Measurements from ENCODE around the gene CMTR2.

CMTR2 gene

DNA sequence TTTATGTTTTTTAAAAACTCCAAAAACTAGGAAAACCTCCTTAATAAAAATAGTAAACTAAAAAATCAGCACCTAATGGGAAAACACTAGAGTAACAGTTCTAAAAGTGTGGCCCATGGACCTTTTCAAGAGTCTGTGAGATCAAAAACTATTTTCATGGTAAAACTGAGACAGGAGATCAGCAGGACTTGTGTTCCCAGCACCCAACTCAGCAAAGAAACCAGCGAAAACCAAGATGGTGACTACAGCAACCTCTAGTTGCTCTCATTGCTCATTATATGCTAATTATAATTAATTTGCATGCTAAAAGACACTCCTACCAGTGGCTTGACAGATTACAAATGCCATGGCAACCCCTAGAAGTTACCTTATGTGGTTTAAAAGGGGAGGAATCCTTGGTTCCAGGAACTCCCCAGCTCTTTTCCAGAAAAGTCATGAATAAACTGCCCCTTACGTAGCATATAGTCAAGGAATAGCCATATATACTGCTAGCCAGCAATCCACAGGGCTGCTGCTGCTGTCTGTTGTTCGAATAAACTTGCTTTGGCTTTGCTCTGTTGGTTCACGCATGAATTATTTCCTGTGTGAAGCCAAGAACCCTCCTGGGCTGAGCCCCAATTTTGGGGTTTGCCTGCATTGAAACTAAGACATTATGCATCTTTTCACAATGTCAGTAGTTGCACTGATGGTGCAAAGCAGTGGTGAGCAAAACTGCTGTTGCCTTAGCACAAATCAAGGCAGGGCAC, 12.4 kb downstream of the CMTR2 start:
- no peak for DNase-seq

DNA sequence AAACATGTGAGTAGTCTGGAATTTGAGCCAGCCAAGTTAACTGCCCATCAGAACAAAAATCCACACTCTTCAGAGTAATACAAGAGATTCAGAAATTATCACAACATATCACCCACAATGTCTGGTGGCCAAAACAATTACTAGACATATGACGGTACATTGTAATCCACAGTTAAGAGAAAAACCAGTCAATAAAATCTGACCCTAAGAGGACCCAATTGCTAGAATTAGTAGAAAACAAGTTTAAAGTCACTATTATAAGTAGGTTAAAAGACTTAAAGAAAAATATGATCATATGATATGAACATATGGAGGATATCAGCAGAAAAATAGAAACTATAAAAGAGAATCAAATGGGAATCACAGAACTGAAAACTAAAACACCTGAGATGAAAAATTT, 15.8 kb downstream of the CMTR2 start:
- no peak for DNase-seq

DNA sequence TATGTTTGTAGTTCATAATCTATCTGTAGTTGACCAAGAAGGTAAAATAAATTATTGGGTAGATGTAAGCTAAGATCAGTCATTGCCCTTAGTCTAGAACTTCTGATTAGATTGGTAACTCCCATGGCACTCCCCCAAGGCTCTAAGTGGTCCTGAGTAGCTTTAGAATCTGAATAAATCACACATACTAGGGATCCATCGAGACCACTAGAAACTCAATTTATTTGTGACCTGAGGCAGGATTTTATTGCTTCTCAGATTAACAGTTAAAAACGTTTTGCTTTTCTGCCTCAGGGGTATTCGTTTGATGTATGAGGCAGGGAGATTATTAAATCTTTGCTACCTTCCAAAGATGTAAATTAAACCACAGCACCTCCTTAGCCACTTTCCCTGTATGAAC, 24.9 kb downstream of the CMTR2 start:
- DNase-seq = no peak

DNA sequence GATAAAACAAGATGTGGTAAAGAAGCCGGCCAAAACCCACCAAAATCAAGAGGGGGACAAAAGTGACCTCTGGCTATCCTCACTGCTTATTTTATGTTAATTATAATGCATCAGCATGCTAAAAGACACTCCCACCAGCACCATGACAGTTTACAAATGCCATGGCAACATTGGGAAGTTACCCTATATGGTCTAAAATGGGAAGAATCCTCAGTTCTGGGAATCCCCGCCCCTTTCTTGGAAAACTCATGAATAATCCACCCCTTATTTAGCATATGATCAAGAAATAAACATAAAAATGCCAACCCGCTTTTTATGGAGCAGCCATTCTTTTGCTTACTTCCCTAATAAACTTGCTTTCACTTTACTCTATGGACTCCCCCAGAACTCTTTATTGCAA, 25.6 kb downstream of the CMTR2 start:
- no peak for DNase-seq

DNA sequence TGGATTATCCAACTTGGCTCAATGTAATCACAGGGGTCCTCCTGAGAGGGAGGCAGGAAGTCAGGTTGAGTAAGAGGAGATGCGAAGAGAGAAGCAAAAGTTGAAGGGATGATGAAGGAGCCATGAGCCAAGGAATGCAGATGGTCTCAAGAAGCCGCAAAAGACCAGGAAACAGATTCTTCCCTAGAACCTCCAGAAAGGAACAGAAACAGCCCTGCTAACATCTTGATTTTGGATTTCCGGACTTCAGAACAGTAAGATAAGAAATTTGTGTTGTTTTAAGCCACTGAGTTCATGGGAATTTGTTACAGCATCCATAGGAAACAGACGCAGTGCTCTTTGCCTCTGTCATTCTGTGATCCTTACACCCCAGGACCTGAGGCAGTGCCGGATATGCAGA, 26.8 kb downstream of the CMTR2 start:
- DNase-seq = no peak

DNA sequence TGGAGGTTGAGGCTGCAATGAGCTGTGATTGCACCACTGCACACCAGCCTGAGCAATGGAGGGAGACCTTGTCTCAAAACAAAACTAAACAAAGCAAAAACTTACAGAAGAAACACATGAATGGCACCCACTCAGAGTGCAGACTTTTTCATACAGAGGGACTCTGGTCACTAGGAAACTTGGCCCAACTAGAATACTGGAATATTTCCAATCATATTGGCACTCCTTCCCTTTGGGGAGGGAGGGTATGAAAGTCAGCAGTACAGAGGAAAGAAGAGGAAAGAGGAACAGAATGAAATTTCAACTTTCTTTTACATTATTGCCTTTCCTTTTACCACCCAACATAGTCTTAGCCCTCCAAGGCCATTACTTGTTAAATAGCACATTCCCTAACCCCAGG, 28.2 kb downstream of the CMTR2 start:
- DNase-seq = no peak

DNA sequence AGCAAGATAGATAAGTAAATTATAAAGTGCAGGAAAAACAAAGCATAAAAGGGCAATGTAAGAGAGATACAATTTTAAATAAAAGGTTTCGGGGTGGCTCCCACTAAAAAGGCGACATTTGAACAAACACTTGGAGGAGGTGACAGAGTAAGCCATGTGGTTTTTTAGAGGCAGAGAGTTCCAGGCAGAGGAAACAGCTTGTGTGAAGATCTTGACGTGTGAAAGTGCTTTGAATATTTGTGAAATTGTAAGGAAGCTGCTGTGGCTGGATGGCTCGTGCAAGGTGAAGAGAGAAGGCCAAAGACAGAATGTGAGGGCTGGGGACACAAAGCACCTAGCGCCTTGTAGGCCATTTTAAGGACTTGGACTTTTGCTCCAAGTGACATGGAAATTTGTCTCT, 30.1 kb downstream of the CMTR2 start:
- no peak for DNase-seq

DNA sequence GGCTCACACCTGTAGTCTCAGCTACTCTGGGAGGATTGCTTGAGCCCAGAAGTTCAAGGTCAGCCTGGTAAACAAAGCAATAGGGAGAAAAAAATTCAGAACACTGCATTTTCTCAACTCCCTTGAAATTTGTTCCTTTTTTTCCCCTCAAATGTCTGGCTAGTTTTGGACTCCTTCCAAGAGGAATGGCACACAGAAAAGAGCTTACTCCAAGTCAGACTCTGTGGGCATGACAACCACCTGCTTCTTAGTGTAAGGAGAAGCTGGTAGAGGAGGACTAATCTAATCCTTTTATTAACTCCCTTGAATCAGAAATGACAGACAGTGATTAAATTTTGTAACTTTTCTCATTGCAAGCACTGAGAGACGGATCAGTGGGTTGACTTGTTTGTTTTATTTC, 30.8 kb downstream of the CMTR2 start:
- DNase-seq = no peak

DNA sequence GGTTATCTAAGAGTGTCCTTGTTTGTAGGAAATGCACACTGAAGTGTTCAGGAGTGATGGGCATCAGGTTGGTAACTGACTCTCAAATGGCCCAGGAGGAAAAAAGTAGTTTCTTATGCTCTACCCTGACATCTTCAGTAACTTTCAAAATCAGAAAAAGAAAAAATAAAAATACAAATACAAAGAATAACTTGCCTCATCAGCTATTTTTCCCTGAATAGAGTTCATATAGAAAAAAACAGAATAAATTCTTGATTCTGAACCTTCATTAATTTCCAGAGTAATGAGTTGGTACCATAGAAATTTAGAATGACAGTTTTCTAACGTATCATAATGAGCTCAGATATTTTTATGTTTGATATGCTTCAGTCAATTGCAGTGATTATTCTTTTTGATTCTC, 31.4 kb downstream of the CMTR2 start:
- DNase-seq = no peak

DNA sequence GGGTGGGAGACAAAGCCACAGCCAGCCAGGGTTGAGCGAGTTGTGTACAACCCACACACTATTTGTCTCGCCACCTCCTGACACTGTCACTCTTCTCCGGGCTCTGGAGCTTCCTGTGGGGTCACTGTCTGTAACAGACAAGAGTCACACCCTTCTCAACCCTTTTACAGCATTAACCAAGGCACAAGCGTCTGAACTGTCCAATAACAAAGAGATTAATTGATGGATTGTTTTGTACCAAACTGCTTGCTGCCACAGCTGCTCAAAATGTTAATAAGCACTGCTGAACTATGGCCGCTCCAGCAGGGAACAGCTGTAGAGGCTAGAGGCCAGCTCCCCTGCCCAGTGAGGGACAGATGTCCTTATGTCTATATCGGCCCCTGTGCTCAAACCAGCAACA, 33.5 kb downstream of the CMTR2 start:
- DNase-seq = no peak

DNA sequence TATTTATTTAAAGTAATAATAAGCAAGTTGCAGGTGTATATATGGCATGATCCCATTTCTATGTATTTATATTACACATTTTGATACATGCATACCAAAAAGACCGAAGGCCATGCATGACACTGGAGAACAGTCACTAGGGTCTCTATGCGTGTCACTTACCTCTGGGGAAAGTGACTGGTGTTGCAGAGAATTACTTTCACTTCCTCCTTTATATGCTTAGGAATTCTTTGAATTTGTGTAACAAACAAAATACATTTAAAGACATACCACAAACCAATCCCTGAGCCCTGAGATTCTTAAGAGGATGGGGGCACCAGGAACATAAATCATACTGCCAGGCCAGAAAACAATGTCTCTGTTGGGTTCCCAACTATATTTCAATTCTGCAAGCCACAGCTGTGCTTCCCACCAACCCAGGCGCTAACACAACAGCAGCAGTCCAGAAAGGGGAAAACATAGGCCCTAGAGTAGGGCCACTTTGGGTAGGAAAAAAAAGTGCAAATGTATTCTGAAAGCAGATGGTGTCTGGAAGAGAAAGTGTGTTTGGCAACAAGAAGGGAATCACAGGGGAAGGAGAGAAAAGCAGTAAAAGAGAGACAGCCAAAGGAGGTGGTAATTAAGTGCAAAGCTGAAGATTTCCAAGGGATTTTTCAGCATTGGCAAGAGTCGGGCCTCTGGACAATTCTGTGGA, 34.2 kb downstream of the CMTR2 start:
- DNase-seq = no peak

DNA sequence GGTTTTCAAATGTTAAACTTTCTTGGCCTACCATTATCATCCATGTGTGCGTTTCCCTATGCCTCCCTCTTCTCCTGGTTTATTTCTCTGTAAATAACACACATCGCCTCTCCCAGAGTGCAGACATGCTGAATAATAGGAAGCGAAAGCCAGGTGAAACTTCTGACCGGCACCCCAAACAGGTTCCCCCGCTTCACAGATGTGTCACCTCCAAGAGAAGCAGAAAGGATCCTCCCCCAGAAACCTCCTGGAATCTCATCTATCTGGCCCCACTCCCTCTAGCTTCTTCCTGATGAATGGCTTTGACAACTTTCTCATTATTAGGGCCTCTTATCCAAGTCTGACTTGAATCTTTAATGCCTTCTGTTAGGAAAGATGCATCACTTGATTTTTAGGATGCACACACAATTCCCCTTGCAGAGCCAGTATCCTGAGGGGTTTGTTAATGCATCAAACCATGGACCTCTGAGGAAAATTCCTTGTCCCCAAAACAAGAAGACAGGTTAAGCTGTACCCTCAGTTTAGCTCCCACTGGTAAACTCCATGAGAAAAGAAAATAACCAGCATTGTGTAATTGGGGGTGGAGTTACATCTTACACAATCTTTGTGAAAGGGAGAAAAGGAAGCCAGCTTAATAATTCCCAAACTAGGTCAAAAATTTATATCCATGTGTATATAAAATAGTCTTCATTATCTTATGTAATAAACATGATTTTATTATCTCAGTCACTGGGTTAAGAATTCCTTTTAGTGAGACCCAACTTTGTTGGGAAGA, 38.6 kb downstream of the CMTR2 start:
- DNase-seq = no peak

DNA sequence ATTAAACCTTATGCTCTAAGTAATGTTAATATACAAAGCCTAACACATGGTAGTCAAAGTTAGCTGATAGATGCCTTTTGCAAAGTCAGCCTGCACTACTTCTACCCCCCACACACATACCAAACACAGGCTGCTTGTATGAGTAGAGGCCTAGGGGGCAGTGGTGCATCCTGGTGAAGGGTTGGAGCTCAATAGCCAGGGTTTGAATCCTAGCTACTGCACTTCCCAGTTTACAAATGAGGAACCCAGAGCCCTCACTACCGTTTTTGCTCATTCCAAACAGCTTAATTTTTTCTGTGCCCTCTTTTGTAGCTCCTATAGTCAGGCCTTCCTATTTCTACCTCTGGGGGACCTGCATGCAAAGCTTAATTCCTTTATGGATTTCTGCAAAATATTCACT, 39.8 kb downstream of the CMTR2 start:
- DNase-seq = no peak

DNA sequence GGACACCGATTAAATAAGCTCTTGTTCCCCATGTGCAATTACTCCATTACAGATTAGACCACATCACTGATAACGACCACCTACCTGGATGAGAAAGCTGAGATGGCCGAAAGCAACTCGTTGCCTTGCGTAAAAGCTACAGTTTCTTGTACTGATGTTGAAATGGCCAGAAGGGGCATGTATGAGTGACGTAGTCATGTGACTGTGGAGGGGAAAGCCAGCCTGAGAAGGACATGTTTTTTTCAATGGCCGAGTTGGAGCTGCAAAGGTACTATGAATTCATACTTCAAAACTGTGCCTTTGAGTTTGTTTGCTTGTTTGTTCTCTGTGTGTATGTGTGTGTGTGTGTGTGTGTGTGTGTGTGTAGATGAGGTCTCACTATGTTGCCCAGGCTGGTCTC, 41.7 kb downstream of the CMTR2 start:
- DNase-seq = no peak

DNA sequence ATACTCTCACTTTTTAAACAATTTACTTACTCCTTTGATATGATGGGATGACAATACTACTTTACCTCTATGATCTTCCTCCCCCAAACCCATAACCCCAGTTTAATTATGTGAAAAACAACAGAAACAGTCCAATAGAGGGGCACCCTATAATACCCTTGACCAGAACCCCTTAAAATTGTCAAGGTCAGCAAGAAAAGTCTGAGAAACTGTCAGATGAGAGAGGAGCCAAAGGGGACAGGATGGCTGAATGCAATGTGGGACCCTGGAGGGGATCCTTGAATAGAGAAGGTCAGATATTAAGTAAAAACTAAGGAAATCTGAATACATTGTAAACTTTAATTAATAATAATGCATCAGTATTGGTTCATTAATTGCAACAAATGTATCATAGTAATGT, 42.9 kb downstream of the CMTR2 start:
- DNase-seq = no peak

DNA sequence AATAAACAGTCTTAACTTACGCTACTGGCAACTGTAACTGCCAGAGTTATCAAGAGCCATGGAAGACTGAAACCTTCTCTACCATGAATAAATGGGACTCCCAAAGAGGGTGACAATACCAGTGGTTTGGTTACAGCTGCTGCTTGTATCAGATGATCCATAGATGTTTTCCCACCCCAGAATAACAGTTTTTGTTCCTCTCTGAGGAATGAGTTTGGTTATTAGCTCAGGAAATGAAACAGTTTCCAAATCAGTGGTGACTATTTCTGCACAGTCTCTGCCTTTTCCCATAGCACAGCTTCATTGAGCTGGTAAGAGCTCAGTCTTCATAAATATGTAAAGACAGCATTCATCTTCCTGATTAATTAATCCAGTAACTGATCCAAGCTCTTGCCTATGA, 44.7 kb downstream of the CMTR2 start:
- DNase-seq = no peak

DNA sequence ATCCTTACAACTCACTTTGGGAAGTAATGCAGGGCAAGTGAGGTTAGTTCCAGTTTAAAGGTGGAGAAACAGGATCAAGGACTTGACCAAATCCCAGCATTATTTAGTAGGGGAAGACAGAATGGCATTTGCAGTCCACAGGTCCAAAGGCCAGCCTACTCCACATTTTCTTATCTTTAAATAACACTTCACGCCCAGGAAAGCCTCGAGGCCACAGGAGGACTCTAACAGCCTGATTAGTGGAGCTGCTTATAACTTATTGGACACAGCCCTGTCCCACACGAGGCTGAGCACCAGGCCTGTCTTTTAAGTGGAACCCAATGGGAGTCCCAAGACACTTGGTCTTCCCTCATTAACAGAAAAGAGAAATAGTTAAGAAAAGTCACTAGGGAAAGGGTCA, 46.6 kb downstream of the CMTR2 start:
- no peak for DNase-seq

DNA sequence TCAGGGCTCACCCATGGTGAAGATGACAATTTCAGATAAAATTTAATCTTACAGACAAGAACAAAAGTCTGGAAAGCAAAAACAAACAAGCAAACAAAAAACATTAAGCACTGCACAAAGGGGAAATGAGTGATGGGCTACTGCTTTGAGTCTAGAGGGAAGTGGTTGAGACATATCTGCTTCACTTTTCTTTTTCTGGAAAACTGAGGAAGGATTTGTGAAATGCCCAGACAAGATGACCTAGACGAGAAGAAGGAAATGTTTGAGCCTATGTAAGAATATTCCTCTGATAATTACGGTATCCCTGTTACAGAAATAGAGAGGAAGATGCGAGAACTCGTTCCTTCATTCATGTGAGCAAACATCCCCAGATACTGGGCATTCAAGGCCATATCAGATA, 47.2 kb downstream of the CMTR2 start:
- no peak for DNase-seq

Data from stimulated activated CD8-positive, alpha-beta memory T cell treated with anti-CD3 and anti-CD28 coated beads, Interleukin-4, amount 100 ng/mL, for 48 hours (primary cell).